Prostate gland (tissue), 2 donors: ENCODE measurements around the gene PLEKHB1. TPM values are rescaled to one million over a fixed set of nuclear protein-coding genes. Genes with fewer than 3 reads are reported as not detected.
A peak's percentile ranks its signal among the peaks of the same experiment; 100 is the strongest.

Experiments
- DNase-seq: peaks from one replicate; pipeline ENCODE4 v3.0.0-alpha.2; 2019; ENCODE audit warnings: low spot score
- H3K27ac ChIP-seq, 2 donors: fragments of 200-600 bp; sonication (generic); 2 replicates each; pipeline ENCODE4 v1.5.1; 2017 to 2019
- H3K27me3 ChIP-seq: fragments of 200-600 bp; sonication (generic); replicated peaks from 2 replicates; pipeline ENCODE4 v1.5.1; 2019; ENCODE audit not compliant: insufficient read depth
- H3K36me3 ChIP-seq, 2 donors: fragments of 200-600 bp; sonication (generic); 1 replicate in 1 of 2; 2 replicates in 1 of 2; pipeline versions ENCODE4 v1.5.1 to v1.8.1; 2017 to 2019
- H3K4me1 ChIP-seq: fragments of 200-600 bp; sonication (generic); replicated peaks from 2 replicates; pipeline ENCODE4 v1.5.1; 2019
- H3K4me3 ChIP-seq, 2 donors: fragments of 200-600 bp; sonication (generic); 2 replicates each; pipeline ENCODE4 v1.5.1; 2017 to 2019
- H3K9me3 ChIP-seq: fragments of 200-600 bp; sonication (generic); 2 replicates; pipeline ENCODE4 v1.5.1; 2017
- POLR2A ChIP-seq: fragments of 450-650 bp; IDR thresholded peaks from one replicate; pipeline ENCODE4 v1.6.1; 2016; ENCODE audit warnings: antibody characterized with exemption, mild to moderate bottlenecking
- POLR2AphosphoS5 ChIP-seq: sonication (generic); formaldehyde crosslinking; IDR thresholded peaks from one replicate; pipeline ENCODE4 v1.6.1; 2017; ENCODE audit warnings: antibody characterized with exemption
- WGBS: methylation state at CpG from one replicate; pipeline ENCODE4 v1.1.5; 2018; 5-methylcytosine and 5-hydroxymethylcytosine counted together
- intact Hi-C: fragments of 100-400 bp; cut with DNase I; formaldehyde crosslinking; loops from one replicate; pipeline ENCODE4 v1.14.2; 2022
- total RNA-seq, 2 donors: library from RNA; depleted of rRNA; stranded (reverse); fragments of >200 nt; gene quantifications; one replicate each; pipeline ENCODE4 v1.1.0, GENCODE V29; 2016
- TF ChIP-seq, protein P1 (sequence below), 4 experiments: fragments of 200-600 bp in 2 of 4; fragments of 450-650 bp in 2 of 4; sonication (generic) in 2 of 4; IDR thresholded peaks; 1 replicate in 3 of 4; 2 replicates in 1 of 4; pipeline ENCODE4 v1.5.1; 2016 to 2019; ENCODE audit warnings: antibody characterized with exemption in 4 of 4, mild to moderate bottlenecking in 2 of 4, moderate library complexity in 2 of 4

PLEKHB1 gene
- total RNA-seq, 2 donors from 2014 or later: 30.8 to 64.9 TPM

DNA sequence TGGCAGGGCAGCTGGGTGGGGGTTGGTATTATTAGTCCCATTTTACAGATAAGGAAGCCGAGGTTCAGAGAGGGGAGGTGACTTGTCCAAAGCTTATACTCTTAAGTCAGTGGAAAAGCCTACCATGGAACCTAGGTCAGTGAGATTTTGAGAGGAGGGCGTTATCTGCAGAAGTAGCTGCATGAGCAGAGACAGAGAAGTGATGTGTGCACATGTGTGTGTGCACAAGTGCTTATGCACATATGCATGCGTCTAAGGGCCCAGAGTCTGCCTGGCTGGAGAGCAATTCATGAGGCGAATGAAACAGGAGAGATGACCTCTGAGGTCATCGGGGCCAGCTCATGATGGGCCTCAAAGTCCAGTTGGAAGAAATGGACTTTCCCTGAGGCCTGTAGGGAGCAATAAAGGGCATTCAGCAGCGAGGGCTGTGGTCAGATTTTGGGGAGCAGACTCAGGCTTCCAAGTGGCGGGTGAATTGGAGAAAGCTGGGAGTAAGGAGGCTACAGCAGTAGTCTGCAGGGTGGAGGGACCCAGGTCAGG is 8.2 kb downstream of the PLEKHB1 start:
- TF ChIP-seq POLR2AphosphoS5: no peak
- TF ChIP-seq, protein P1, sequence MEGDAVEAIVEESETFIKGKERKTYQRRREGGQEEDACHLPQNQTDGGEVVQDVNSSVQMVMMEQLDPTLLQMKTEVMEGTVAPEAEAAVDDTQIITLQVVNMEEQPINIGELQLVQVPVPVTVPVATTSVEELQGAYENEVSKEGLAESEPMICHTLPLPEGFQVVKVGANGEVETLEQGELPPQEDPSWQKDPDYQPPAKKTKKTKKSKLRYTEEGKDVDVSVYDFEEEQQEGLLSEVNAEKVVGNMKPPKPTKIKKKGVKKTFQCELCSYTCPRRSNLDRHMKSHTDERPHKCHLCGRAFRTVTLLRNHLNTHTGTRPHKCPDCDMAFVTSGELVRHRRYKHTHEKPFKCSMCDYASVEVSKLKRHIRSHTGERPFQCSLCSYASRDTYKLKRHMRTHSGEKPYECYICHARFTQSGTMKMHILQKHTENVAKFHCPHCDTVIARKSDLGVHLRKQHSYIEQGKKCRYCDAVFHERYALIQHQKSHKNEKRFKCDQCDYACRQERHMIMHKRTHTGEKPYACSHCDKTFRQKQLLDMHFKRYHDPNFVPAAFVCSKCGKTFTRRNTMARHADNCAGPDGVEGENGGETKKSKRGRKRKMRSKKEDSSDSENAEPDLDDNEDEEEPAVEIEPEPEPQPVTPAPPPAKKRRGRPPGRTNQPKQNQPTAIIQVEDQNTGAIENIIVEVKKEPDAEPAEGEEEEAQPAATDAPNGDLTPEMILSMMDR (IDR thresholded peaks at IDR 0.05): no peak
- no peak for TF ChIP-seq POLR2A
- H3K4me3 ChIP-seq: no peak overlapping the region
- no peaks in the 10 kb centered on the region for H3K9me3 ChIP-seq
- DNase-seq: no peak
- intact Hi-C loops: no loop called here
- 91% methylated on average over 7 of the region's 7 CpGs for WGBS
- H3K4me1 ChIP-seq: no peaks in the 10 kb centered on the region
- H3K36me3 ChIP-seq: no peaks in the 10 kb centered on the region
- no peaks in the 10 kb centered on the region for H3K27me3 ChIP-seq
- no peak overlapping the region for H3K27ac ChIP-seq

DNA sequence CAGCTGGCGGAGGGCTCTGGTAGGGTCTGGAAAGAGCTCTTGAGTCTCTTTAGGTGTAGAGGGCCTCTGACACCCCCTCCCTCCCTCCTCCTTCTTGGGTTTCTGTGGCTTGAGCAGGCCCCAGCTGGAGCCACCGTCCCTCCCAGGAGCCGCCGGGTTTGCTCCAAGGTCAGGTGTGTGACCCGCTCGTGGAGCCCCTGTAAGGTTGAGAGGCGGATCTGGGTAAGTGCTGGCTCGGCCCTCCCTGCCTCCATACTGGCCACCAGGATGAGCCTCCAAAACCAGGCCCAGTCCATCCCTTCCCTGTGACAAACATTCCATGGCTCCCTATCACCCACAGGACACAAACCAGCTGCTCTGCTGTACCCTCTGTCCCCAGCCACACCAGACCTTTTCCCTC is 9.3 kb downstream of the PLEKHB1 start:
- Histone ChIP-seq H3K27me3 (no peaks in the 10 kb centered on the region), H3K9me3 (no peaks in the 10 kb centered on the region), H3K4me3 (no peak overlapping the region), H3K27ac (no peak overlapping the region), H3K4me1 (no peaks in the 10 kb centered on the region), H3K36me3 (no peaks in the 10 kb centered on the region)
- DNase-seq: no peak
- intact Hi-C loops: no loop called here
- 89% methylated on average over 8 of the region's 8 CpGs for WGBS
- no peak for TF ChIP-seq POLR2AphosphoS5
- TF ChIP-seq, protein P1 (IDR thresholded peaks at IDR 0.05): no peak
- TF ChIP-seq POLR2A: no peak

DNA sequence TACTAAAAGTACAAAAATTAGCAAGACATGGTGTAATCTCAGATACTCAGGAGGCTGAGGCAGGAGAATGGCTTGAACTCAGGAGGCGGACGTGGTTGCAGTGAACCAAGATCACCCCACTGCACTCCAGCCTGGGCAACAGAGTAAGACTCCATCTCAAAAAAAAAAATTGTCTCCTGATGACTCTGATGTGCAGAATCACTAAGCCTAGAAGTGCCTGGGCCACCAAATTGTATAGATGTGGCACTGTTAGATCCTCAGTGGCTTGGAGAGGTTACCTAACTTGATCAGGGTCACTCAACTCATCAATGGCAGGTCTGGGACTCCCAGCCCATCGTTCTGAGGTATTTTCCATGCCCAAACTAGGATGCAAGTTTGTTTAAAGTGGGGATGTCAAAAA is 10.6 kb downstream of the PLEKHB1 start:
- no peak overlapping the region for H3K4me3 ChIP-seq
- TF ChIP-seq, protein P1 (IDR thresholded peaks at IDR 0.05): no peak
- no peak for TF ChIP-seq POLR2AphosphoS5
- TF ChIP-seq POLR2A: no peak
- no peak overlapping the region for H3K27ac ChIP-seq
- intact Hi-C loops: no loop called here
- no peaks in the 10 kb centered on the region for H3K9me3 ChIP-seq
- 74% methylated on average over 3 of the region's 3 CpGs for WGBS
- H3K4me1 ChIP-seq: no peaks in the 10 kb centered on the region
- no peak for DNase-seq
- no peaks in the 10 kb centered on the region for H3K27me3 ChIP-seq
- no peaks in the 10 kb centered on the region for H3K36me3 ChIP-seq

DNA sequence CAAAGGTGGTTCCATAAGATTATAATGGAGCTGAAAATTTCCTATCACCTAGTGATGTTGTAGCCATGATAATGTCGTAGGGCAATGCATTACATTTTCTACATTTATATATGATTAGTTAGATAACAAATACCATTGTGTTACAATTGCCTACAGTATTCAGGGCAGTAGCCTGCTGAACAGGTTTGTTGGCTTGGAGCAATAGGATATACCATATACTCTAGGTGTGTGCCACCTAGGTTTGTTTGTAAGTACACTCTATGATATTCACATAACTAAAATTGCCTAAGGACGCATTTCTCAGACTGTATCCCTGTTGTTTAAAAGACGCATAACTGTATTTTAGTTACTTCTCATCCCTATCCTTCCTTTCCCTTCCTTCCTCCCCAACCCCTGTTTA is 13.6 kb downstream of the PLEKHB1 start:
- H3K9me3 ChIP-seq: no peaks in the 10 kb centered on the region
- no peak overlapping the region for H3K4me3 ChIP-seq
- no peaks in the 10 kb centered on the region for H3K27me3 ChIP-seq
- no peak for TF ChIP-seq POLR2AphosphoS5
- H3K27ac ChIP-seq: no peak overlapping the region
- no peaks in the 10 kb centered on the region for H3K4me1 ChIP-seq
- H3K36me3 ChIP-seq: no peaks in the 10 kb centered on the region
- no peak for DNase-seq
- 72% methylated on average over 3 of the region's 3 CpGs for WGBS
- intact Hi-C loops: loop anchor here (2.0 kb wide), 1 partner anchor 33 kb away; no protein-coding TSS in a partner anchor

DNA sequence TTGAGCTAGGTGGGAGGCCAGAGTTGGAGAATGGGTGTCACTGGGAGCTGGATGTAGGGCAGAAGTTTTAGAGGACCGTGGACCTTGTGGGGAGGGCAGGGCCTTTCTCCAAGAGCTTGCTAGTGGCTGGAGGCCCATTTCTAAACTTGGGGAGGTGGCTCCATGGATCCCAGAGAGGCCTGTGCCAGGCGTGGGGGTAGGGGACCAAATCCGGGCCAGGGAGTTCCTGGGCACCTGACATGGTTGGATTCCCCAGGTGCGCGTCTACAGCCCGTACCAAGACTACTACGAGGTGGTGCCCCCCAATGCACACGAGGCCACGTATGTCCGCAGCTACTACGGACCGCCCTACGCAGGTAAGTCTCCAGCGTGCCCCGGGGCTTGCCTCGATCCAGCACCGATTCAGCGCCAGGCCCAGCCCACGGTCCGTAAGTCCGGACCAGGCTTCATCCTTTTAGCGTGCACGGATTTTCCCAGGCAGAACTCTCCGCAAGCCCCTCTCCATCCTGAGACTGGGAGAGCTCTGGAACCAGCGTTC is 14.2 kb downstream of the PLEKHB1 start:
- H3K27ac ChIP-seq: no peak overlapping the region
- peak overlapping the region; percentile 16 to 20 for H3K4me3 ChIP-seq
- DNase-seq: no peak
- no peaks in the 10 kb centered on the region for H3K36me3 ChIP-seq
- H3K27me3 ChIP-seq: no peaks in the 10 kb centered on the region
- no peaks in the 10 kb centered on the region for H3K4me1 ChIP-seq
- intact Hi-C loops: loop anchor here (1.0 to 2.0 kb wide), 2 partner anchors 34 to 256 kb away; no protein-coding TSS in a partner anchor
- TF ChIP-seq POLR2A: no peak
- TF ChIP-seq, protein P1 (IDR thresholded peaks at IDR 0.05): no peak
- no peak for TF ChIP-seq POLR2AphosphoS5
- no peaks in the 10 kb centered on the region for H3K9me3 ChIP-seq
- 25% methylated on average over 25 of the region's 25 CpGs for WGBS
